GM20000 (cell line): Measurements from ENCODE around the gene TBX2.

ENCODE experiments used
- DNase-seq: peaks from one replicate; pipeline ENCODE4 v3.0.0; 2012; ENCODE audit warnings: low spot score
- CTCF ChIP-seq: IDR thresholded peaks from 2 replicates; pipeline ENCODE4 v1.5.1; 2012; ENCODE audit warnings: mild to moderate bottlenecking, control low read depth; ENCODE audit errors: extremely low read depth, missing control alignments

Gene TBX2

GRCh38 chr17:61390479-61390791 lies 9.2 kb upstream of the TBX2 start:
- no peak for DNase-seq
- no peak for TF ChIP-seq CTCF

GRCh38 chr17:61391595-61392291 lies 7.9 kb upstream of the TBX2 start:
- no peak for TF ChIP-seq CTCF
- DNase-seq = no peak

GRCh38 chr17:61392679-61393078 lies 7.0 kb upstream of the TBX2 start:
- no peak for TF ChIP-seq CTCF
- no peak for DNase-seq

GRCh38 chr17:61393550-61393903 lies 6.1 kb upstream of the TBX2 start:
- no peak for DNase-seq
- TF ChIP-seq CTCF = no peak

- no peak for DNase-seq
- no peak for TF ChIP-seq CTCF
Measured at GRCh38 chr17:61393904-61394629, 5.6 kb upstream of the TBX2 start.

GRCh38 chr17:61394630-61395408 lies 4.8 kb upstream of the TBX2 start:
- no peak for TF ChIP-seq CTCF
- DNase-seq = no peak

GRCh38 chr17:61395409-61395982 lies 4.1 kb upstream of the TBX2 start:
- DNase-seq = no peak
- no peak for TF ChIP-seq CTCF
